H9 (cell line): Measurements from ENCODE around the gene MRPS30. TPM values are rescaled to one million over a fixed set of nuclear protein-coding genes. Genes with fewer than 3 reads are reported as not detected.

Source experiments
- DNase-seq: peaks from one replicate; pipeline ENCODE4 v3.0.0-alpha.2; 2017
- H2AFZ ChIP-seq: one replicate; pipeline ENCODE4 v1.6.1; 2013; ENCODE audit warnings: mild to moderate bottlenecking, low read length, control low read depth, moderate library complexity
- H2AK5ac ChIP-seq: 2 replicates; pipeline ENCODE4 v1.6.1; 2013; ENCODE audit warnings: low read length, control low read depth, mixed read lengths; ENCODE audit not compliant: insufficient read length
- H2BK120ac ChIP-seq: one replicate; pipeline ENCODE4 v1.6.1; 2013; ENCODE audit warnings: low read depth, mild to moderate bottlenecking, low read length, control low read depth, inconsistent platforms; ENCODE audit not compliant: poor library complexity, severe bottlenecking
- H2BK12ac ChIP-seq: 2 replicates; pipeline ENCODE4 v1.6.1; 2013; ENCODE audit warnings: low read length, control low read depth, mixed read lengths, low read depth; ENCODE audit not compliant: insufficient read length
- H2BK15ac ChIP-seq: 2 replicates; pipeline ENCODE4 v1.6.1; 2013; ENCODE audit warnings: low read depth, low read length, control low read depth
- H2BK20ac ChIP-seq: one replicate; pipeline ENCODE4 v1.6.1; 2013; ENCODE audit warnings: low read depth, mild to moderate bottlenecking, low read length, control low read depth, inconsistent platforms; ENCODE audit not compliant: poor library complexity, severe bottlenecking
- H2BK5ac ChIP-seq: 2 replicates; pipeline ENCODE4 v1.6.1; 2013; ENCODE audit warnings: low read length, control low read depth, mixed read lengths; ENCODE audit not compliant: insufficient read length
- H3K14ac ChIP-seq: 2 replicates; pipeline ENCODE4 v1.6.1; 2013; ENCODE audit warnings: low read length, control low read depth; ENCODE audit not compliant: insufficient read depth
- H3K18ac ChIP-seq: 2 replicates; pipeline ENCODE4 v1.6.1; 2013; ENCODE audit warnings: low read depth, mild to moderate bottlenecking, mixed read lengths, low read length, control low read depth; ENCODE audit not compliant: insufficient read length
- H3K23ac ChIP-seq: 2 replicates; pipeline ENCODE4 v1.6.1; 2013; ENCODE audit warnings: low read length, control low read depth, mixed read lengths, low read depth; ENCODE audit not compliant: insufficient read length
- H3K23me2 ChIP-seq: 2 replicates; pipeline ENCODE4 v1.6.1; 2013; ENCODE audit warnings: low read depth, mild to moderate bottlenecking, mixed read lengths, low read length, control low read depth; ENCODE audit not compliant: insufficient read length, poor library complexity, severe bottlenecking
- H3K27ac ChIP-seq: 2 replicates; pipeline ENCODE4 v1.5.1; 2013; ENCODE audit warnings: low read length, control low read depth, mixed read lengths, low read depth; ENCODE audit not compliant: insufficient read length
- H3K27me3 ChIP-seq: 2 replicates; pipeline ENCODE4 v1.6.1; 2013; ENCODE audit warnings: low read length, control low read depth, inconsistent platforms; ENCODE audit not compliant: insufficient read depth
- H3K4ac ChIP-seq: 2 replicates; pipeline ENCODE4 v1.6.1; 2013; ENCODE audit warnings: low read depth, mild to moderate bottlenecking, control low read depth, inconsistent platforms, low read length, moderate library complexity
- H3K4me1 ChIP-seq: 2 replicates; pipeline ENCODE4 v1.6.1; 2013; ENCODE audit warnings: low read length, control low read depth, inconsistent platforms; ENCODE audit not compliant: insufficient read depth
- H3K4me2 ChIP-seq: 2 replicates; pipeline ENCODE4 v1.6.1; 2013; ENCODE audit warnings: low read length, control low read depth, mixed read lengths; ENCODE audit not compliant: insufficient read length, insufficient read depth
- H3K56ac ChIP-seq: 2 replicates; pipeline ENCODE4 v1.6.1; 2013; ENCODE audit warnings: low read depth, mild to moderate bottlenecking, mixed read lengths, low read length, control low read depth; ENCODE audit not compliant: insufficient read length
- H3K79me1 ChIP-seq: 2 replicates; pipeline ENCODE4 v1.6.1; 2013; ENCODE audit warnings: low read depth, mild to moderate bottlenecking, moderate library complexity, low read length, control low read depth, inconsistent platforms; ENCODE audit not compliant: insufficient read depth, poor library complexity, severe bottlenecking
- H3K79me2 ChIP-seq: 2 replicates; pipeline ENCODE4 v1.6.1; 2013; ENCODE audit warnings: low read length, control low read depth, inconsistent platforms; ENCODE audit not compliant: insufficient read depth
- H3K9ac ChIP-seq: 2 replicates; pipeline ENCODE4 v1.6.1; 2013; ENCODE audit warnings: low read length, control low read depth, mixed read lengths; ENCODE audit not compliant: insufficient read length; ENCODE audit errors: extremely low read depth
- H3K9me3 ChIP-seq: one replicate; pipeline ENCODE4 v1.6.1; 2013; ENCODE audit warnings: low read depth, low read length, inconsistent platforms; ENCODE audit not compliant: control insufficient read depth
- H3T11ph ChIP-seq: one replicate; pipeline ENCODE4 v1.6.1; 2013; ENCODE audit warnings: mild to moderate bottlenecking, low read length, control low read depth, inconsistent platforms
- H4K20me1 ChIP-seq: one replicate; pipeline ENCODE4 v1.6.1; 2013; ENCODE audit not compliant: control insufficient read depth, insufficient read length, insufficient read depth
- H4K5ac ChIP-seq: 2 replicates; pipeline ENCODE4 v1.6.1; 2013; ENCODE audit warnings: low read depth, mild to moderate bottlenecking, mixed read lengths, low read length, control low read depth; ENCODE audit not compliant: insufficient read length
- H4K8ac ChIP-seq: replicated peaks from 2 replicates; pipeline ENCODE4 v1.6.1; 2013; ENCODE audit warnings: low read length, control low read depth, mixed read lengths, low read depth; ENCODE audit not compliant: insufficient read length
- H4K91ac ChIP-seq: 2 replicates; pipeline ENCODE4 v1.6.1; 2013; ENCODE audit warnings: low read depth, mild to moderate bottlenecking, moderate library complexity, mixed read lengths, low read length, control low read depth; ENCODE audit not compliant: insufficient read length
- H3K27ac Mint-ChIP-seq, 3 experiments: 2 replicates in 2 of 3; 3 replicates in 1 of 3; pipeline ENCODE4 v1.8.0; 2020 to 2021; ENCODE audit warnings: mixed read lengths in 3 of 3, mild to moderate bottlenecking in 1 of 3, moderate library complexity in 1 of 3
- H3K27me3 Mint-ChIP-seq: 2 replicates; pipeline ENCODE4 v1.8.0; 2021; ENCODE audit warnings: low read depth, mild to moderate bottlenecking, moderate library complexity, mixed read lengths
- H3K36me3 Mint-ChIP-seq, 3 experiments: 2 replicates in 2 of 3; 3 replicates in 1 of 3; pipeline ENCODE4 v1.8.0; 2020 to 2021; ENCODE audit warnings: low read depth in 3 of 3, mixed read lengths in 3 of 3; ENCODE audit not compliant: insufficient read depth in 1 of 3
- H3K4me1 Mint-ChIP-seq, 2 experiments: 2 replicates each; pipeline ENCODE4 v1.8.0; 2020; ENCODE audit warnings: mixed read lengths in 2 of 2
- H3K4me3 Mint-ChIP-seq, 2 experiments: 2 replicates in 1 of 2; 3 replicates in 1 of 2; pipeline ENCODE4 v1.8.0; 2020 to 2021; ENCODE audit warnings: mild to moderate bottlenecking in 2 of 2, mixed read lengths in 2 of 2, moderate library complexity in 1 of 2
- H3K9me3 Mint-ChIP-seq, 2 experiments: 2 replicates in 1 of 2; 3 replicates in 1 of 2; pipeline ENCODE4 v1.8.0; 2020; ENCODE audit warnings: mild to moderate bottlenecking in 2 of 2, mixed read lengths in 2 of 2, moderate library complexity in 1 of 2
- CTCF ChIP-seq: fragments of 200-600 bp; sonication (generic); conservative IDR thresholded peaks from 3 replicates; pipeline ENCODE4 v1.8.0; 2021; ENCODE audit warnings: antibody characterized with exemption, mild to moderate bottlenecking
- WGBS: extraction: QIAGEN DNeasy Blood & Tissue Kit; methylation state at CpG from one replicate; pipeline ENCODE4 v1.1.7; 2013; ENCODE audit warnings: missing lambda C conversion rate, low lambda C conversion rate, mixed read lengths; ENCODE audit not compliant: insufficient read length; ENCODE audit errors: extremely low coverage; 5-methylcytosine and 5-hydroxymethylcytosine counted together
- total RNA-seq: library from RNA; stranded (reverse); gene quantifications from 2 replicates; pipeline ENCODE4 v1.2.1, GENCODE V29; 2021

Gene MRPS30
- total RNA-seq, 1 experiment from 2014 or later = 76.3 TPM

GRCh38 chr5:44809215-44809955 is 638 bp downstream of the MRPS30 start:
- Histone ChIP-seq H4K91ac (peak overlapping the region; percentile 10), H2AK5ac (no peak overlapping the region), H3K27ac (peak overlapping the region; percentile 10), H3K56ac (no peak overlapping the region), H3K9ac (peak overlapping the region; percentile 88), H3K4ac (peak overlapping the region; percentile 22), H3K18ac (peak overlapping the region; percentile 78), H3K23me2 (peaks cover 4% of the 10 kb centered on the region), H2BK20ac (no peak overlapping the region), H3K4me1 (no peaks in the 10 kb centered on the region), H2BK15ac (no peak overlapping the region), H3K79me1 (no peaks in the 10 kb centered on the region), H2BK12ac (no peak overlapping the region), H4K8ac (no peak overlapping the region), H2BK120ac (no peak overlapping the region), H3K27me3 (no peaks in the 10 kb centered on the region), H3K23ac (no peak overlapping the region), H3K4me2 (peak overlapping the region; percentile 82), H4K20me1 (no peaks in the 10 kb centered on the region), H3T11ph (no peak overlapping the region), H4K5ac (peak overlapping the region; percentile 74), H2AFZ (no peak overlapping the region), H2BK5ac (no peak overlapping the region), H3K14ac (peak overlapping the region; percentile 90), H3K9me3 (no peaks in the 10 kb centered on the region), H3K79me2 (peaks cover 16% of the 10 kb centered on the region; the same call in 1 of the 2 replicates)
- H3K4me3 Mint-ChIP-seq = peak overlapping the region; percentile 96 to 99
- H3K27ac Mint-ChIP-seq = peak overlapping the region; percentile 96 to 99 (median 99)
- no peaks in the 10 kb centered on the region; a peak in 2 of 5 replicates for H3K9me3 Mint-ChIP-seq
- H3K4me1 Mint-ChIP-seq = peaks cover 22 to 30% of the 10 kb centered on the region in 2 experiments
- no peaks in the 10 kb centered on the region for H3K27me3 Mint-ChIP-seq
- no CpG with 5 or more reads among the region's 45 CpGs for WGBS
- H3K36me3 Mint-ChIP-seq = peaks cover 18 to 35% (median 27%) of the 10 kb centered on the region in 3 experiments
- DNase-seq = peak; percentile 34
- TF ChIP-seq CTCF = no peak
